SK-N-SH treated with all-trans-retinoic acid at 6 μM for 48 hours (cell line): ENCODE results near the gene RAB41.
A peak's percentile ranks its signal among the peaks of the same experiment; 100 is the strongest.

Experiments
- GLIS3 ChIP-seq: fragments of 250-450 bp; sonication (Bioruptor Pico); IDR thresholded peaks from 2 replicates; pipeline ENCODE4 v1.5.0; 2020; ENCODE audit warnings: mild to moderate bottlenecking, moderate library complexity
- ZFP3 ChIP-seq: fragments of 250-450 bp; sonication (Bioruptor Pico); IDR thresholded peaks from 2 replicates; pipeline ENCODE4 v1.5.0; 2020; ENCODE audit warnings: mild to moderate bottlenecking, moderate library complexity
- ZNF70 ChIP-seq: fragments of 450-650 bp; formaldehyde crosslinking; IDR thresholded peaks from 2 replicates; pipeline ENCODE4 v1.5.0; 2020; ENCODE audit warnings: mild to moderate bottlenecking, moderate library complexity

DNA sequence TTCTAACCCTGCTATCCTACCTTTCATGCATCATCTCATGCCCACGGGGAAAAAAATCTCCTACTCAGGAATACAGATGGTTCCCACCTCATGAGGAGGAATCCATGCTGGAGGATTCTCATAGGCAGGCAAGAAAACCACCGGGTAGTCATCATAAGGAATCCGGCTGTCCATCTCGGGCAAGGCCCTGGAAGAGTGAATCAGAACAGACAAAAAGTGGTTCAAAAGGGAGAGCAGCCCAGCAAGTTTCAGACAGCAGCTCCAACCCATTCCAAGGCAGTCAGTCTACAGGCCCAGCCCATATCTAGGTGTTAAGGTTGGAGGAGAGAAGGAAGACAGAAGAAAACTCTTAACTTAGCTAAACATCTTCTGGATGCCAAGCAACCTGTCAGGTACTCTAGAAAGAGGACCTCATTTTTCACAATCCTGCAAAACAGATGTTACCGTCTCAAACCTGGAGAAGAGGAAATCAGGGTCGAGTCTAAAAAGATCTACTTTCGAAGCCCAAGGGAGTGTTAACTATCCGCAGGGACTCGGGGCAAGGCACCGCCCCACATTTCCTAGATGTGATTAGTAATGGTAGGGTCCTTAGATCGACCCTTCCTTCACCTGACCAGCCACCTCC lies 7.3 kb downstream of the RAB41 start:
- no peak for TF ChIP-seq GLIS3
- TF ChIP-seq ZFP3 (CRISPR knock-in tag): no peak
- TF ChIP-seq ZNF70 (CRISPR knock-in tag): peak; percentile 94
